GM23338 (cell line): ENCODE results near the gene CXADR.
"Not testable (repeated sequence)": the region's sequence is repeated elsewhere in the genome, so short reads cannot be mapped to it uniquely, and the experiment has no call there.

Experiments
- EZH2 ChIP-seq: fragments of 200-600 bp; sonication (generic); IDR thresholded peaks from one replicate; pipeline ENCODE4 v1.8.0; 2017; ENCODE audit warnings: antibody characterized with exemption, mild to moderate bottlenecking, low read depth; ENCODE audit not compliant: unreplicated experiment
- EZH2phosphoT487 ChIP-seq: fragments of 200-600 bp; sonication (generic); IDR thresholded peaks from one replicate; pipeline ENCODE4 v1.8.1; 2018; ENCODE audit warnings: antibody characterized with exemption; ENCODE audit not compliant: unreplicated experiment
- JUNB ChIP-seq: IDR thresholded peaks from one replicate; pipeline ENCODE4 v1.6.1; 2016; ENCODE audit warnings: antibody characterized with exemption; ENCODE audit not compliant: unreplicated experiment
- ZNF114 ChIP-seq: fragments of 250-450 bp; sonication (Bioruptor Pico); IDR thresholded peaks from 2 replicates; pipeline ENCODE4 v1.5.0; 2020; ENCODE audit warnings: mild to moderate bottlenecking, moderate library complexity
- TF ChIP-seq, protein P1 (sequence below), 2 experiments: fragments of 200-600 bp in 1 of 2; sonication (generic) in 1 of 2; conservative IDR thresholded peaks; 2 replicates each; pipeline versions ENCODE4 v1.5.1 to v1.6.1; 2016 to 2017; ENCODE audit warnings: antibody characterized with exemption in 2 of 2, low read depth in 2 of 2, mild to moderate bottlenecking in 2 of 2, moderate library complexity in 1 of 2
- TF ChIP-seq, protein P2 (sequence below): IDR thresholded peaks from 2 replicates; pipeline ENCODE4 v1.6.1; 2016; ENCODE audit warnings: antibody characterized with exemption
- TF ChIP-seq, protein P3 (sequence below): IDR thresholded peaks from one replicate; pipeline ENCODE4 v1.6.1; 2018; ENCODE audit warnings: antibody characterized with exemption; ENCODE audit not compliant: unreplicated experiment

DNA sequence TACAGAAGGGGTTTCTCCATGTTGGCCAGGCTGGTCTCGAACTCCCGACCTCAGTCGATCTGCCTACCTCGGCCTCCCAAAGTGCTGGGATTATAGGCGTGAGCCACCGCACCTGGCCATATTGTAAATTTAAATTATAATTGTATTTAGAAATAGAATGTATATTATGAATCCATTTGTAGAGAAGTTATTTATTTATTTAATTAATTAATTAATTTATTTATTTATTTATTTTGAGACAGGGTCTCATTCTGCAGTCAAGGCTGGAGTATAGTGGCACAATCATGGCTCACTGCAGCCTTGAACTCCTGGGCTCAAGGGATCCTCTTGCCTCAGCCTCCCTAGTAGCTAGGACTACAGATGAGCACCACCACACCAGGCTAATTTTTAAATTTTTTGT lies 34.7 kb upstream of the CXADR start:
- TF ChIP-seq, protein P1, sequence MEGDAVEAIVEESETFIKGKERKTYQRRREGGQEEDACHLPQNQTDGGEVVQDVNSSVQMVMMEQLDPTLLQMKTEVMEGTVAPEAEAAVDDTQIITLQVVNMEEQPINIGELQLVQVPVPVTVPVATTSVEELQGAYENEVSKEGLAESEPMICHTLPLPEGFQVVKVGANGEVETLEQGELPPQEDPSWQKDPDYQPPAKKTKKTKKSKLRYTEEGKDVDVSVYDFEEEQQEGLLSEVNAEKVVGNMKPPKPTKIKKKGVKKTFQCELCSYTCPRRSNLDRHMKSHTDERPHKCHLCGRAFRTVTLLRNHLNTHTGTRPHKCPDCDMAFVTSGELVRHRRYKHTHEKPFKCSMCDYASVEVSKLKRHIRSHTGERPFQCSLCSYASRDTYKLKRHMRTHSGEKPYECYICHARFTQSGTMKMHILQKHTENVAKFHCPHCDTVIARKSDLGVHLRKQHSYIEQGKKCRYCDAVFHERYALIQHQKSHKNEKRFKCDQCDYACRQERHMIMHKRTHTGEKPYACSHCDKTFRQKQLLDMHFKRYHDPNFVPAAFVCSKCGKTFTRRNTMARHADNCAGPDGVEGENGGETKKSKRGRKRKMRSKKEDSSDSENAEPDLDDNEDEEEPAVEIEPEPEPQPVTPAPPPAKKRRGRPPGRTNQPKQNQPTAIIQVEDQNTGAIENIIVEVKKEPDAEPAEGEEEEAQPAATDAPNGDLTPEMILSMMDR (conservative IDR thresholded peaks at IDR 0.05; ENCODE audit: low read depth in 2 of 2) = not testable (repeated sequence)
- not testable (repeated sequence) for TF ChIP-seq EZH2phosphoT487, JUNB, EZH2, ZNF114
- TF ChIP-seq, protein P2, sequence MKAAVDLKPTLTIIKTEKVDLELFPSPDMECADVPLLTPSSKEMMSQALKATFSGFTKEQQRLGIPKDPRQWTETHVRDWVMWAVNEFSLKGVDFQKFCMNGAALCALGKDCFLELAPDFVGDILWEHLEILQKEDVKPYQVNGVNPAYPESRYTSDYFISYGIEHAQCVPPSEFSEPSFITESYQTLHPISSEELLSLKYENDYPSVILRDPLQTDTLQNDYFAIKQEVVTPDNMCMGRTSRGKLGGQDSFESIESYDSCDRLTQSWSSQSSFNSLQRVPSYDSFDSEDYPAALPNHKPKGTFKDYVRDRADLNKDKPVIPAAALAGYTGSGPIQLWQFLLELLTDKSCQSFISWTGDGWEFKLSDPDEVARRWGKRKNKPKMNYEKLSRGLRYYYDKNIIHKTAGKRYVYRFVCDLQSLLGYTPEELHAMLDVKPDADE = not testable (repeated sequence)
- TF ChIP-seq, protein P3, sequence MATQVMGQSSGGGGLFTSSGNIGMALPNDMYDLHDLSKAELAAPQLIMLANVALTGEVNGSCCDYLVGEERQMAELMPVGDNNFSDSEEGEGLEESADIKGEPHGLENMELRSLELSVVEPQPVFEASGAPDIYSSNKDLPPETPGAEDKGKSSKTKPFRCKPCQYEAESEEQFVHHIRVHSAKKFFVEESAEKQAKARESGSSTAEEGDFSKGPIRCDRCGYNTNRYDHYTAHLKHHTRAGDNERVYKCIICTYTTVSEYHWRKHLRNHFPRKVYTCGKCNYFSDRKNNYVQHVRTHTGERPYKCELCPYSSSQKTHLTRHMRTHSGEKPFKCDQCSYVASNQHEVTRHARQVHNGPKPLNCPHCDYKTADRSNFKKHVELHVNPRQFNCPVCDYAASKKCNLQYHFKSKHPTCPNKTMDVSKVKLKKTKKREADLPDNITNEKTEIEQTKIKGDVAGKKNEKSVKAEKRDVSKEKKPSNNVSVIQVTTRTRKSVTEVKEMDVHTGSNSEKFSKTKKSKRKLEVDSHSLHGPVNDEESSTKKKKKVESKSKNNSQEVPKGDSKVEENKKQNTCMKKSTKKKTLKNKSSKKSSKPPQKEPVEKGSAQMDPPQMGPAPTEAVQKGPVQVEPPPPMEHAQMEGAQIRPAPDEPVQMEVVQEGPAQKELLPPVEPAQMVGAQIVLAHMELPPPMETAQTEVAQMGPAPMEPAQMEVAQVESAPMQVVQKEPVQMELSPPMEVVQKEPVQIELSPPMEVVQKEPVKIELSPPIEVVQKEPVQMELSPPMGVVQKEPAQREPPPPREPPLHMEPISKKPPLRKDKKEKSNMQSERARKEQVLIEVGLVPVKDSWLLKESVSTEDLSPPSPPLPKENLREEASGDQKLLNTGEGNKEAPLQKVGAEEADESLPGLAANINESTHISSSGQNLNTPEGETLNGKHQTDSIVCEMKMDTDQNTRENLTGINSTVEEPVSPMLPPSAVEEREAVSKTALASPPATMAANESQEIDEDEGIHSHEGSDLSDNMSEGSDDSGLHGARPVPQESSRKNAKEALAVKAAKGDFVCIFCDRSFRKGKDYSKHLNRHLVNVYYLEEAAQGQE = not testable (repeated sequence)
